Effector CD4-positive, alpha-beta T cell (primary cell): ENCODE results near the gene VPS37D. TPM values are rescaled to one million over a fixed set of nuclear protein-coding genes. Genes with fewer than 3 reads are reported as not detected.
A peak's percentile ranks its signal among the peaks of the same experiment; 100 is the strongest.
"Not testable (repeated sequence)": the region's sequence is repeated elsewhere in the genome, so short reads cannot be mapped to it uniquely, and the experiment has no call there.

Experiments
- DNase-seq: peaks from one replicate; pipeline ENCODE4 v3.0.0-alpha.2; 2020
- total RNA-seq: gene quantifications from one replicate; lab custom pipeline; 2026; lab: John Stamatoyannopoulos, UW

VPS37D gene
- total RNA-seq, result not detected

- DNase-seq, result peak; percentile 93
Measured at GRCh38 chr7:73667344-73668102, at the start of gene VPS37D. Gene VPS37D, plus strand, starts transcription at chr7:73667831. Its CDS starts 128 bp downstream, at chr7:73667959.

GRCh38 chr7:73618538-73618937, 49.1 kb upstream of the VPS37D start:
- no peak for DNase-seq

GRCh38 chr7:73619394-73619793, 48.2 kb upstream of the VPS37D start:
- DNase-seq, result not testable (repeated sequence)

- no peak for DNase-seq
Measured at GRCh38 chr7:73621168-73622063, 46.2 kb upstream of the VPS37D start.

DNA sequence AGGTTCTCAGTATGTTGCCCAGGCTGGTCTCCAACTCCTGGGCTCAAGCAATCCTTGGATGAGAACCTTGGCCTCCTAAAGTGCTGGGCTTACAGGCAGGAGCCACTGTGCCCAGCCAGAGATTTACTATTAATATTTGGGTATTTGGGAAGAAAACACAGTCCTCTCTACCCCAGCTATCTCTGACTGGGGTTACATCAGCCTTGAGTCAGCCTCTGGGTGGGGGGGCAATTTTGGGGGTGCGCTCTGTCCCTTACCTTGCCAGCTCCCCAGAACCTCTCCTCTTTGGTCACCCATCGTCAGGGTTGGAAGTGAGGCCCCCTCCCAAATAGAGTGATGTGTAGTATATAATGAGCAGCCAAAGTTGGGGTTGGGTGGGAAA, 45.1 kb upstream of the VPS37D start:
- DNase-seq, result no peak

DNA sequence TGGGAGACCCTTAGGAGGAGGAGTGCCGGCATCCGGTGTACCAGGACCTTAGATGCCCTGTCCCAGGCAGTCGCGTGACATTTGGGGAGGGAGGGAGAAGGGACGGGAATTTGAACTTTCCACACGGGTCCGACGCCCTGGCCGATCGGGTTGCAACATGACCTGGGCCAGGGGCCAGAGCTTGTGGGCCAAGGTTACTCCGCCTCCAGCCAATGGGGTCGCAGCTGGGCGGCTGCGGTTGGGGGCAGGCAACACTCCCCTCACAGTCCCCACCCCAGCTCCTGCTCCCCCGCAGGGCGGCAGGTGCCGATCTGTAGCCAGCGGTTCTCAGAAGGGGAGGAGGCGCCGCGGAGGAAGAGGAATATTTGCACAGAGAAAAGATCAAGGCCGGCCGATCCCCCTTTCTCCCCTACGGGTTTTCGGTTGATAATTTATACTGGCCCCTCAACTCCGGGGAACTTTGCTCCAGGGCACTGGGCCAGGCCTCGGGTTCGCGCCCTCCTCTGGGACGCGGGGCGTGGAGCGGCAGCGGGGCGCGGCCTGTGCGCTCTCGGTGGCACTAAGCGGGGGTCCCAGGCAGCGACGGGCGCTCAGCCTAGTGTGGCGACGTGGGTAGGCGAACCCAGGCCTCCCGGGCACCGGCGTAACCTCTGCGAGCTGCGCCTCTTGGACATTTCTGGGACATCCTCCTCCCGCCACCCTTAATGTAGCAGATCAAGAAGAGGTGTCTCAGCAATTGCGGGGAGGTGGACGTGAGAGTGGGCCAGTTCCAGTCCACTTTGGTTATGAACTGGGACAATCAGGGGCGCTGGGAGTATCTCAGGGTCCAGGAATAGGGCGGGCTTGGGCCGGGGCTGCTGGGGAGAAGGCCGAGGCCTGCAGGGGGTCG, 44.5 kb upstream of the VPS37D start:
- no peak for DNase-seq

GRCh38 chr7:73623798-73624668, 43.6 kb upstream of the VPS37D start, which contains the start of gene MLXIPL:
Gene MLXIPL, minus strand, starts transcription at chr7:73624522. Its CDS starts 30 bp downstream, at chr7:73624492.
- DNase-seq, result peak; percentile 34

DNA sequence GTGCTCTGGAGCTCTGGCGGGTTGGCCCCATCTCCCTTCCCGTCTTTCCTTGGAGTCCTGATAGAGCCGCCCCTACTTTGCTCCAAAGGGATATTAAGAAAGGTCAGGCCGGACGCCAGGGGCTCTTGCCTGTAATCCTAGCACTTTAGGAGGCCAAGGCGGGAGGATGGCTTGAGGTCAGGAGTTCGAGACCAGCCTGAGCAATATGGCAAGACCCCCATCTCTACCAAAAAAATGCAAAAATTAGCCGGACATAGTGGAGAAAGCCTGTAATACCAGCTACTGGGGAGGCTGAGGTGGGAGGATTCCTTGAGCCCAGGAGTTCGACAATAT, 43.0 kb upstream of the VPS37D start:
- no peak for DNase-seq

GRCh38 chr7:73625276-73625675, 42.4 kb upstream of the VPS37D start:
- no peak for DNase-seq

DNA sequence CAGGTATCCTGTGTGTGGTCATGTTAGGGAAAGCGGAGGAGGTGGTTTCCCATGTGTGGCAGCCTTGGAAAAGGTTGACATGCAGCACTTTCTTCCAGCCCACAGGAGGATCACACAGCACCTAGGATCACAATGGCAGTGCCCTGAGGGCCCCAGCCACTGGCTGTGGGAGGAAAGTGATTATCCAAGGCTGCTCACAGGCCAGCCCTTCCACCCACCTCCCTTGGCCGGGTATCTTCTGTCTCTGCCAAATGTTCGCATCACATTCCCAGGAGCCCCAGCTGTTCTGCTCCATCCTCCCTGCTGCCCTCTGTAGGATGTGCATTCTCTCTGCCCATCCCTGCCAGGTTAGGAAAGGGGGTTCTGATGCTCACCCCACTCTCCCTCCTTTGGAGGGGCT, 40.8 kb upstream of the VPS37D start:
- no peak for DNase-seq

DNA sequence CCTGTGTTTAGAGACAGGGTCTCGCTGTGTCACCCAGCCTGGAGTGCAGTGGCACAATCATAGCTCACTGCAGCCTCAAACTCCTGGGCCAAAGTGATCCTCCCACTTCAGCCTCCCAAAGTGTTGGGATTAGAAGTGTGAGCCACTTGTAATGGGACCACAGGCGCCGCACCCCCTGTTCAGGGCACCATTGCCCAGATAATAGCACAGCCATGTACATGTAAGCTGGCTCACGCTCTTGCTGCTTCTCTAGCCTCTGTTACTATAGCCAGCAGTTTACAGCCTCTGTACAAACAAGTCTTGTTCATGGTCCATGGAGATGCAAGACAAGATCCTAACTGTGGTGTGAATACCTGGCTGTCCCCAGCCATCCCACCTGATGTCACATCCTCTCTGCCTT, 39.1 kb upstream of the VPS37D start:
- DNase-seq, result no peak

- DNase-seq, result no peak
Measured at GRCh38 chr7:73631558-73631957, 36.1 kb upstream of the VPS37D start.

GRCh38 chr7:73633323-73633722, 34.3 kb upstream of the VPS37D start:
- DNase-seq, result no peak

GRCh38 chr7:73633844-73634243, 33.8 kb upstream of the VPS37D start:
- no peak for DNase-seq

DNA sequence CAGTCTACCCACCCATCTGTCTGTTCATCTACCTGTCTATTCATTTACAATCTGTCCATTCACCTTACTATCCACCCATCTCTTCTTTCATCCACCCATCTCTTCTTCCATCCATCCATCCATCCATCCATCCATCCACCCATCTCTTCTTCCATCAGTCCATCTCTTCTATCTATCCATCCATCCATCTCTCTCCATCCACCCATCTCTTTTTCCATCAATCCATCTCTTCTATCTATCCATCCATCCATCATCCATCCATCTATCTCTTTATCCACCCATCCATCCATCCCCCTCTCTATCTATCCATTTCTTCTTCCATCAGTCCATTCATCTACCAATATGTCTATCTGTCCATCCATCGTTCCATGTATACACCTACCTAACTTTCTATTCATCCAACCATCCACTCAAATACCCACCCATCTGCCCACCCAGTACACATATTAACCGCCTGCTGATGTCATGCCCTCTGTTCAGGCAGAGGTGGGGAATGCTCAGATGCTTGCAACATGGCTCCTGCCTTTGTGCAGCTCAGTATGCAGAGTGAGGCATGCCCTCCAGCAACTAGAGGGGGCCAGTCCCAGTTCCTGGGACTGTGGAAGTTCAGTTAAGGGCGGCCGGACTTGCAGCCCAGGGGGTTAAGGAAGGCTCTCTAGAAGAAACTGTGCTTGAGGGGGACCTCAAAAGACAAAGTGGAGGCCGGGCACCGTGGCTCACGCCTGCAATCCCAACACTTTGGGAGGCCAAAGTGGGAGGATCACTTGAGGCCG, 32.0 kb upstream of the VPS37D start:
- no peak for DNase-seq

DNA sequence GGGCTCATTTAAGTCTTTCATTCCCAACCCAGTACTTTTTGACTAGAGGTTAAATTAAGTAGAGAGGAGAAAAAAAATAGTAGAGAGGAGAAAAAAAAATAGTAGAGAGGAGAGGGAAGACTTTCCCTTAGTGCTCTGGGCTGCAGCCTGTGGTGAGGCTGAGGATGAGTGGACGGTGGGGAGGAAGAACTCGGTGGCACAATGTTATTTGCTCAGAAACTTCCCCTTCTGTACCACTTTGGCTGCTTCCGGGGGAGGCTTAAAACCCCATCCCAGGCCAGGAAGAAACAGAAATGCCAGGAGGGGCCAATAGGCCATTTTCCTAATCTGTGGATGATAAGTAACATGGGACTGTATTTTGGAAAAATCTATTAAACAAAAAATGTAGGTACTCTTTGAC, 28.7 kb upstream of the VPS37D start:
- DNase-seq, result no peak

DNA sequence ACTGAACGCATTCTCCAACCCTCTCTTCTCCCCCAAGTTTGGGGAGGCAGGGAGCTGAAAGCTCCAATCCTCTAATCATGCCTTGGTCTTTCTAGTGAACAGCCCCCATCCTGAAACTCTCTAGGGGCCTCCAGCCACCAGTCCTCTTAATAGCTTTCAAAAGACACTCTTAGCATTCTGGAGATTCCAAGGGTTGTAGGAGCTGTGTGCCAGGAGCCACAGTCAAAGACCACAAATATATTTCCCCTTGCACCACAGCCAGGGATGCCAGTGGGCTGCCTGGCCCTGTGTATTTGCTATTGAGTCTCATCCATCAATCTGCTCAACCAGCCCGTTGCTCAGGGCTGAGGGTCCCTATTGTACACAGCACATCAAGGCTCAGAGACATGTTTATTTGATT, 24.8 kb upstream of the VPS37D start:
- DNase-seq, result no peak

DNA sequence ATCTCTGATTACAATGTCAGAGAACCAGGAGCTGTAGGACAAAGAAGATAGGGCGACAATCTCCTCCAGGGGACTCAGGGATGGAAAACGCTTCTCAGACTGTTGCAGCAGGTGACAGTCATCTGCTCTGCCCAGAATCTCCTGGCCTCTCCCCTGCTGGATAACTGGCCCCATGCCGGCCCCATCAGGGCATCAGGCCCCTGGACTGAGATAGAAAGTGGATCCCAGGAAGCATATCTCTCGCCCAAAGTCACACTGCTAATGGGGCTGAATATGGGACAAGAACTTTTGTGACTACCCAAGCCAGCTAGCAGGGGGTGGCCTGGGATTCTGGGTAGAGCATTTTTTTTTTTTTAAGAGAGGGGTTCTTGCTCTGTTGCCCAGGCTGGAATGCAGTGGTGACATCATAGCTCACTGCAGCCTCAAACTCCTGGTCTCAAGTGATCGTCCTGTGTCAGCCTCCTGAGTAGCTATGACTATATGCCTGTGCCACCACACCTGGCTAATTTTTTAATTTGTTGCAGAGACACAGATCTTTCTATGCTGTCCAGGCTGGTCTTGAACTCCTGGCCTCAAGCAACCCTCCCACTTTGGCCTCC, 22.8 kb upstream of the VPS37D start:
- no peak for DNase-seq

- DNase-seq, result no peak
Measured at GRCh38 chr7:73645643-73646174, 21.9 kb upstream of the VPS37D start.
